H9 (cell line): Measurements from ENCODE around the gene NRG2. TPM values are rescaled to one million over a fixed set of nuclear protein-coding genes. Genes with fewer than 3 reads are reported as not detected.

Source experiments
- DNase-seq: peaks from one replicate; pipeline ENCODE4 v3.0.0-alpha.2; 2017
- H2AFZ ChIP-seq: one replicate; pipeline ENCODE4 v1.6.1; 2013; ENCODE audit warnings: mild to moderate bottlenecking, low read length, control low read depth, moderate library complexity
- H2AK5ac ChIP-seq: 2 replicates; pipeline ENCODE4 v1.6.1; 2013; ENCODE audit warnings: low read length, control low read depth, mixed read lengths; ENCODE audit not compliant: insufficient read length
- H2BK120ac ChIP-seq: one replicate; pipeline ENCODE4 v1.6.1; 2013; ENCODE audit warnings: low read depth, mild to moderate bottlenecking, low read length, control low read depth, inconsistent platforms; ENCODE audit not compliant: poor library complexity, severe bottlenecking
- H2BK12ac ChIP-seq: 2 replicates; pipeline ENCODE4 v1.6.1; 2013; ENCODE audit warnings: low read length, control low read depth, mixed read lengths, low read depth; ENCODE audit not compliant: insufficient read length
- H2BK15ac ChIP-seq: 2 replicates; pipeline ENCODE4 v1.6.1; 2013; ENCODE audit warnings: low read depth, low read length, control low read depth
- H2BK20ac ChIP-seq: one replicate; pipeline ENCODE4 v1.6.1; 2013; ENCODE audit warnings: low read depth, mild to moderate bottlenecking, low read length, control low read depth, inconsistent platforms; ENCODE audit not compliant: poor library complexity, severe bottlenecking
- H2BK5ac ChIP-seq: 2 replicates; pipeline ENCODE4 v1.6.1; 2013; ENCODE audit warnings: low read length, control low read depth, mixed read lengths; ENCODE audit not compliant: insufficient read length
- H3K14ac ChIP-seq: 2 replicates; pipeline ENCODE4 v1.6.1; 2013; ENCODE audit warnings: low read length, control low read depth; ENCODE audit not compliant: insufficient read depth
- H3K18ac ChIP-seq: 2 replicates; pipeline ENCODE4 v1.6.1; 2013; ENCODE audit warnings: low read depth, mild to moderate bottlenecking, mixed read lengths, low read length, control low read depth; ENCODE audit not compliant: insufficient read length
- H3K23ac ChIP-seq: 2 replicates; pipeline ENCODE4 v1.6.1; 2013; ENCODE audit warnings: low read length, control low read depth, mixed read lengths, low read depth; ENCODE audit not compliant: insufficient read length
- H3K23me2 ChIP-seq: 2 replicates; pipeline ENCODE4 v1.6.1; 2013; ENCODE audit warnings: low read depth, mild to moderate bottlenecking, mixed read lengths, low read length, control low read depth; ENCODE audit not compliant: insufficient read length, poor library complexity, severe bottlenecking
- H3K27ac ChIP-seq: 2 replicates; pipeline ENCODE4 v1.5.1; 2013; ENCODE audit warnings: low read length, control low read depth, mixed read lengths, low read depth; ENCODE audit not compliant: insufficient read length
- H3K27me3 ChIP-seq: 2 replicates; pipeline ENCODE4 v1.6.1; 2013; ENCODE audit warnings: low read length, control low read depth, inconsistent platforms; ENCODE audit not compliant: insufficient read depth
- H3K4ac ChIP-seq: 2 replicates; pipeline ENCODE4 v1.6.1; 2013; ENCODE audit warnings: low read depth, mild to moderate bottlenecking, control low read depth, inconsistent platforms, low read length, moderate library complexity
- H3K4me1 ChIP-seq: 2 replicates; pipeline ENCODE4 v1.6.1; 2013; ENCODE audit warnings: low read length, control low read depth, inconsistent platforms; ENCODE audit not compliant: insufficient read depth
- H3K4me2 ChIP-seq: 2 replicates; pipeline ENCODE4 v1.6.1; 2013; ENCODE audit warnings: low read length, control low read depth, mixed read lengths; ENCODE audit not compliant: insufficient read length, insufficient read depth
- H3K56ac ChIP-seq: 2 replicates; pipeline ENCODE4 v1.6.1; 2013; ENCODE audit warnings: low read depth, mild to moderate bottlenecking, mixed read lengths, low read length, control low read depth; ENCODE audit not compliant: insufficient read length
- H3K79me1 ChIP-seq: 2 replicates; pipeline ENCODE4 v1.6.1; 2013; ENCODE audit warnings: low read depth, mild to moderate bottlenecking, moderate library complexity, low read length, control low read depth, inconsistent platforms; ENCODE audit not compliant: insufficient read depth, poor library complexity, severe bottlenecking
- H3K79me2 ChIP-seq: 2 replicates; pipeline ENCODE4 v1.6.1; 2013; ENCODE audit warnings: low read length, control low read depth, inconsistent platforms; ENCODE audit not compliant: insufficient read depth
- H3K9ac ChIP-seq: 2 replicates; pipeline ENCODE4 v1.6.1; 2013; ENCODE audit warnings: low read length, control low read depth, mixed read lengths; ENCODE audit not compliant: insufficient read length; ENCODE audit errors: extremely low read depth
- H3K9me3 ChIP-seq: one replicate; pipeline ENCODE4 v1.6.1; 2013; ENCODE audit warnings: low read depth, low read length, inconsistent platforms; ENCODE audit not compliant: control insufficient read depth
- H3T11ph ChIP-seq: one replicate; pipeline ENCODE4 v1.6.1; 2013; ENCODE audit warnings: mild to moderate bottlenecking, low read length, control low read depth, inconsistent platforms
- H4K20me1 ChIP-seq: one replicate; pipeline ENCODE4 v1.6.1; 2013; ENCODE audit not compliant: control insufficient read depth, insufficient read length, insufficient read depth
- H4K5ac ChIP-seq: 2 replicates; pipeline ENCODE4 v1.6.1; 2013; ENCODE audit warnings: low read depth, mild to moderate bottlenecking, mixed read lengths, low read length, control low read depth; ENCODE audit not compliant: insufficient read length
- H4K8ac ChIP-seq: replicated peaks from 2 replicates; pipeline ENCODE4 v1.6.1; 2013; ENCODE audit warnings: low read length, control low read depth, mixed read lengths, low read depth; ENCODE audit not compliant: insufficient read length
- H4K91ac ChIP-seq: 2 replicates; pipeline ENCODE4 v1.6.1; 2013; ENCODE audit warnings: low read depth, mild to moderate bottlenecking, moderate library complexity, mixed read lengths, low read length, control low read depth; ENCODE audit not compliant: insufficient read length
- H3K27ac Mint-ChIP-seq, 3 experiments: 2 replicates in 2 of 3; 3 replicates in 1 of 3; pipeline ENCODE4 v1.8.0; 2020 to 2021; ENCODE audit warnings: mixed read lengths in 3 of 3, mild to moderate bottlenecking in 1 of 3, moderate library complexity in 1 of 3
- H3K27me3 Mint-ChIP-seq: 2 replicates; pipeline ENCODE4 v1.8.0; 2021; ENCODE audit warnings: low read depth, mild to moderate bottlenecking, moderate library complexity, mixed read lengths
- H3K36me3 Mint-ChIP-seq, 3 experiments: 2 replicates in 2 of 3; 3 replicates in 1 of 3; pipeline ENCODE4 v1.8.0; 2020 to 2021; ENCODE audit warnings: low read depth in 3 of 3, mixed read lengths in 3 of 3; ENCODE audit not compliant: insufficient read depth in 1 of 3
- H3K4me1 Mint-ChIP-seq, 2 experiments: 2 replicates each; pipeline ENCODE4 v1.8.0; 2020; ENCODE audit warnings: mixed read lengths in 2 of 2
- H3K4me3 Mint-ChIP-seq, 2 experiments: 2 replicates in 1 of 2; 3 replicates in 1 of 2; pipeline ENCODE4 v1.8.0; 2020 to 2021; ENCODE audit warnings: mild to moderate bottlenecking in 2 of 2, mixed read lengths in 2 of 2, moderate library complexity in 1 of 2
- H3K9me3 Mint-ChIP-seq, 2 experiments: 2 replicates in 1 of 2; 3 replicates in 1 of 2; pipeline ENCODE4 v1.8.0; 2020; ENCODE audit warnings: mild to moderate bottlenecking in 2 of 2, mixed read lengths in 2 of 2, moderate library complexity in 1 of 2
- CTCF ChIP-seq: fragments of 200-600 bp; sonication (generic); conservative IDR thresholded peaks from 3 replicates; pipeline ENCODE4 v1.8.0; 2021; ENCODE audit warnings: antibody characterized with exemption, mild to moderate bottlenecking
- WGBS: extraction: QIAGEN DNeasy Blood & Tissue Kit; methylation state at CpG from one replicate; pipeline ENCODE4 v1.1.7; 2013; ENCODE audit warnings: missing lambda C conversion rate, low lambda C conversion rate, mixed read lengths; ENCODE audit not compliant: insufficient read length; ENCODE audit errors: extremely low coverage; 5-methylcytosine and 5-hydroxymethylcytosine counted together
- total RNA-seq: library from RNA; stranded (reverse); gene quantifications from 2 replicates; pipeline ENCODE4 v1.2.1, GENCODE V29; 2021

NRG2 gene
- total RNA-seq, 1 experiment from 2014 or later = not detected

GRCh38 chr5:140041099-140041491 lies 2.0 kb downstream of the NRG2 start:
- DNase-seq = no peak
- Histone ChIP-seq H2BK15ac (no peak overlapping the region), H3K18ac (no peak overlapping the region), H3K9me3 (no peaks in the 10 kb centered on the region), H3K4ac (no peak overlapping the region), H3K23me2 (peaks cover 13% of the 10 kb centered on the region), H3K4me2 (no peak overlapping the region), H4K5ac (no peak overlapping the region), H3K9ac (no peak overlapping the region), H3K14ac (no peak overlapping the region), H4K20me1 (no peaks in the 10 kb centered on the region), H2AFZ (no peak overlapping the region), H4K8ac (no peak overlapping the region), H4K91ac (no peak overlapping the region), H2BK120ac (no peak overlapping the region), H3K79me1 (no peaks in the 10 kb centered on the region), H2BK5ac (no peak overlapping the region), H3T11ph (no peak overlapping the region), H3K4me1 (no peaks in the 10 kb centered on the region), H3K56ac (no peak overlapping the region), H3K27ac (no peak overlapping the region), H2AK5ac (no peak overlapping the region), H3K27me3 (peaks cover 29% of the 10 kb centered on the region; the same call in 1 of the 2 replicates), H3K23ac (no peak overlapping the region), H2BK20ac (no peak overlapping the region), H3K79me2 (no peaks in the 10 kb centered on the region), H2BK12ac (no peak overlapping the region)
- no peak for TF ChIP-seq CTCF
- no CpG with 5 or more reads among the region's 4 CpGs for WGBS
- H3K4me3 Mint-ChIP-seq = peak overlapping the region; percentile 21 to 83; a peak in 4 of 5 replicates
- peaks cover 0 to 4% of the 10 kb centered on the region in 2 experiments; a peak in 2 of 5 replicates for H3K9me3 Mint-ChIP-seq
- no peak overlapping the region for H3K27ac Mint-ChIP-seq
- peaks cover 15 to 25% of the 10 kb centered on the region in 2 experiments for H3K4me1 Mint-ChIP-seq
- peaks cover 0 to 2% (median 0%) of the 10 kb centered on the region in 3 experiments; a peak in 1 of 7 replicates for H3K36me3 Mint-ChIP-seq
- H3K27me3 Mint-ChIP-seq = peaks cover 96% of the 10 kb centered on the region
